ENCODE data around the gene OAS1.

The OAS1 gene

GRCh38 chr12:112928978-112929377 lies 22.2 kb downstream of the OAS1 start:
- no peak overlapping the region for H3K27ac ChIP-seq
- TF ChIP-seq ZFX (IDR thresholded peaks at IDR 0.05; ENCODE audit: borderline replicate concordance) (no peak), CTCF (IDR thresholded peaks at IDR 0.05) (peak; percentile 14; the same call in 1 of the 2 replicates)

GRCh38 chr12:112929715-112930114 lies 23.0 kb downstream of the OAS1 start:
- TF ChIP-seq ZFX (IDR thresholded peaks at IDR 0.05; ENCODE audit: borderline replicate concordance): no peak
- no peak for TF ChIP-seq CTCF (IDR thresholded peaks at IDR 0.05)
- no peak overlapping the region for H3K27ac ChIP-seq

GRCh38 chr12:112930350-112930749 lies 23.6 kb downstream of the OAS1 start:
- TF ChIP-seq CTCF (IDR thresholded peaks at IDR 0.05) (no peak), ZFX (IDR thresholded peaks at IDR 0.05; ENCODE audit: borderline replicate concordance) (no peak)
- no peak overlapping the region for H3K27ac ChIP-seq

GRCh38 chr12:112932485-112933128 lies 25.8 kb downstream of the OAS1 start:
- H3K27ac ChIP-seq: no peak overlapping the region
- no peak for TF ChIP-seq ZFX (IDR thresholded peaks at IDR 0.05; ENCODE audit: borderline replicate concordance)
- no peak for TF ChIP-seq CTCF (IDR thresholded peaks at IDR 0.05)

GRCh38 chr12:112933129-112933505 lies 26.4 kb downstream of the OAS1 start:
- TF ChIP-seq CTCF (IDR thresholded peaks at IDR 0.05) (no peak), ZFX (IDR thresholded peaks at IDR 0.05; ENCODE audit: borderline replicate concordance) (no peak)
- H3K27ac ChIP-seq: no peak overlapping the region

- no peak overlapping the region for H3K27ac ChIP-seq
- TF ChIP-seq ZFX (IDR thresholded peaks at IDR 0.05; ENCODE audit: borderline replicate concordance) (no peak), CTCF (IDR thresholded peaks at IDR 0.05) (no peak)
These were observed 29.5 kb downstream of the OAS1 start for GRCh38 chr12:112936264-112936663.

- no peak overlapping the region for H3K27ac ChIP-seq
- TF ChIP-seq CTCF (IDR thresholded peaks at IDR 0.05): no peak
- no peak for TF ChIP-seq ZFX (IDR thresholded peaks at IDR 0.05; ENCODE audit: borderline replicate concordance)
These were observed 30.2 kb downstream of the OAS1 start for GRCh38 chr12:112936927-112937326.

Data from 22Rv1 (cell line).